Gastroesophageal sphincter (tissue), 4 donors: Measurements from ENCODE around the gene TTC9. TPM values are rescaled to one million over a fixed set of nuclear protein-coding genes. Genes with fewer than 3 reads are reported as not detected.

Experiments
- ATAC-seq: fragments of 150-250 bp; one replicate; pipeline ENCODE4 v1.9.1; 2016; ENCODE audit warnings: mild to moderate bottlenecking, moderate library complexity
- H3K27ac ChIP-seq, 4 donors: fragments of 200-600 bp; sonication (generic) in 3 of 4; 1 replicate in 3 of 4; 2 replicates in 1 of 4; pipeline ENCODE4 v1.5.1; 2016 to 2019
- H3K27me3 ChIP-seq: fragments of 200-600 bp; sonication (generic); one replicate; pipeline ENCODE4 v1.5.1; 2019
- H3K36me3 ChIP-seq, 2 donors: fragments of 200-600 bp; sonication (generic); one replicate each; pipeline ENCODE4 v1.5.1; 2019; ENCODE audit warnings: control low read depth in 1 of 2
- H3K4me1 ChIP-seq, 3 donors: fragments of 200-600 bp; sonication (generic); 1 replicate in 2 of 3; 2 replicates in 1 of 3; pipeline ENCODE4 v1.5.1; 2016 to 2019; ENCODE audit warnings: control low read depth in 2 of 3
- H3K4me3 ChIP-seq, 2 donors: fragments of 200-600 bp; sonication (generic); one replicate each; pipeline ENCODE4 v1.5.1; 2019; ENCODE audit warnings: mild to moderate bottlenecking in 1 of 2, moderate library complexity in 1 of 2
- H3K9me3 ChIP-seq, 3 donors: fragments of 200-600 bp; sonication (generic); one replicate each; pipeline ENCODE4 v1.5.1; 2017 to 2019; ENCODE audit warnings: control low read depth in 2 of 3
- CTCF ChIP-seq, 4 experiments: fragments of 200-600 bp in 2 of 4; fragments of 450-650 bp in 2 of 4; sonication (generic) in 1 of 4; IDR thresholded peaks; one replicate each; pipeline ENCODE4 v1.5.1; 2017 to 2019; ENCODE audit warnings: antibody characterized with exemption in 4 of 4, mild to moderate bottlenecking in 2 of 4, moderate library complexity in 2 of 4
- EP300 ChIP-seq: sonication (generic); formaldehyde crosslinking; IDR thresholded peaks from one replicate; pipeline ENCODE4 v1.6.1; 2017; ENCODE audit warnings: antibody characterized with exemption, mild to moderate bottlenecking
- POLR2A ChIP-seq, 2 donors: fragments of 450-650 bp; IDR thresholded peaks; one replicate each; pipeline ENCODE4 v1.6.1; 2017; ENCODE audit warnings: antibody characterized with exemption in 2 of 2, mild to moderate bottlenecking in 2 of 2, moderate library complexity in 1 of 2
- POLR2AphosphoS5 ChIP-seq: sonication (generic); formaldehyde crosslinking; IDR thresholded peaks from one replicate; pipeline ENCODE4 v1.6.1; 2017; ENCODE audit warnings: antibody characterized with exemption
- WGBS, 2 donors: methylation state at CpG; one replicate each; pipeline ENCODE4 v1.1.5; 2018; ENCODE audit warnings: low coverage in 1 of 2; 5-methylcytosine and 5-hydroxymethylcytosine counted together
- total RNA-seq, 4 donors: library from RNA; depleted of rRNA; stranded (reverse); fragments of >200 nt; gene quantifications; one replicate each; pipeline ENCODE4 v1.1.0, GENCODE V29; 2016

The TTC9 gene
- total RNA-seq, 4 donors from 2014 or later = 0.40 to 7.3 (median 1.6) TPM

GRCh38 chr14:70616646-70617045, 25.1 kb upstream of the TTC9 start:
- Histone ChIP-seq H3K27ac (no peak overlapping the region), H3K27me3 (peaks cover 31% of the 10 kb centered on the region), H3K4me1 (no peaks in the 10 kb centered on the region), H3K9me3 (no peaks in the 10 kb centered on the region), H3K4me3 (no peak overlapping the region), H3K36me3 (no peaks in the 10 kb centered on the region)
- WGBS, 2 donors = 81 to 90% methylated on average over 2 to 3 of the region's 3 CpGs
- no peak for ATAC-seq
- TF ChIP-seq CTCF (IDR thresholded peaks at IDR 0.05) (no peak), EP300 (no peak), POLR2A (IDR thresholded peaks at IDR 0.05) (no peak), POLR2AphosphoS5 (no peak)

- 62 to 70% methylated on average over 2 of the region's 2 CpGs for WGBS, 2 donors
- Histone ChIP-seq H3K4me1 (no peaks in the 10 kb centered on the region), H3K27ac (no peak overlapping the region), H3K4me3 (no peak overlapping the region), H3K9me3 (peaks cover 0 to 4% (median 0%) of the 10 kb centered on the region in 3 donors), H3K36me3 (no peaks in the 10 kb centered on the region), H3K27me3 (peaks cover 18% of the 10 kb centered on the region)
- no peak for TF ChIP-seq EP300
- no peak for TF ChIP-seq POLR2AphosphoS5
- no peak for TF ChIP-seq POLR2A (IDR thresholded peaks at IDR 0.05)
- TF ChIP-seq CTCF (IDR thresholded peaks at IDR 0.05) = no peak
- ATAC-seq = no peak
Observed at GRCh38 chr14:70618314-70618713, 23.4 kb upstream of the TTC9 start.

- Histone ChIP-seq H3K27ac (no peak overlapping the region), H3K4me1 (no peaks in the 10 kb centered on the region), H3K27me3 (peaks cover 4% of the 10 kb centered on the region), H3K36me3 (no peaks in the 10 kb centered on the region), H3K4me3 (no peak overlapping the region), H3K9me3 (peaks cover 0 to 10% (median 0%) of the 10 kb centered on the region in 3 donors)
- no peak for ATAC-seq
- TF ChIP-seq POLR2AphosphoS5 = no peak
- TF ChIP-seq EP300 = no peak
- TF ChIP-seq CTCF (IDR thresholded peaks at IDR 0.05) = no peak
- TF ChIP-seq POLR2A (IDR thresholded peaks at IDR 0.05) = no peak
Observed at GRCh38 chr14:70619708-70620107, 22.0 kb upstream of the TTC9 start.

GRCh38 chr14:70622111-70622712, 19.5 kb upstream of the TTC9 start:
- H3K27ac ChIP-seq = no peak overlapping the region
- WGBS, 2 donors = 32 to 74% methylated on average over 2 to 3 of the region's 3 CpGs
- peaks cover 0 to 24% (median 0%) of the 10 kb centered on the region in 3 donors for H3K9me3 ChIP-seq
- H3K27me3 ChIP-seq = no peaks in the 10 kb centered on the region
- TF ChIP-seq CTCF (IDR thresholded peaks at IDR 0.05) = peak in 1 of 4 experiments; percentile 55
- TF ChIP-seq POLR2A (IDR thresholded peaks at IDR 0.05) = no peak
- no peaks in the 10 kb centered on the region for H3K4me1 ChIP-seq
- ATAC-seq = no peak
- no peaks in the 10 kb centered on the region for H3K36me3 ChIP-seq
- H3K4me3 ChIP-seq = no peak overlapping the region

GRCh38 chr14:70624972-70625371, 16.7 kb upstream of the TTC9 start:
- TF ChIP-seq EP300 = no peak
- no peak for TF ChIP-seq POLR2A (IDR thresholded peaks at IDR 0.05)
- no peak for TF ChIP-seq CTCF (IDR thresholded peaks at IDR 0.05)
- TF ChIP-seq POLR2AphosphoS5 = no peak
- no peak for ATAC-seq
- H3K27ac ChIP-seq = no peak overlapping the region
- H3K4me1 ChIP-seq = no peaks in the 10 kb centered on the region
- peaks cover 0 to 34% (median 0%) of the 10 kb centered on the region in 3 donors for H3K9me3 ChIP-seq
- peaks cover 4% of the 10 kb centered on the region for H3K27me3 ChIP-seq
- WGBS, 2 donors = 80 to 83% methylated on average over 1 of the region's 1 CpG
- H3K4me3 ChIP-seq = no peak overlapping the region
- H3K36me3 ChIP-seq = no peaks in the 10 kb centered on the region
